T-helper 2 cell treated with Interferon-gamma antibody and Interleukin-4, amounts not matched to agents 100 ng/mL and 5 ng/mL, for 36 hours (primary cell): ENCODE data around the gene CIB4. TPM values are rescaled to one million over a fixed set of nuclear protein-coding genes. Genes with fewer than 3 reads are reported as not detected.
"Not testable (repeated sequence)": the region's sequence is repeated elsewhere in the genome, so short reads cannot be mapped to it uniquely, and the experiment has no call there.

Experiments
- intact Hi-C: fragments of 100-400 bp; cut with micrococcal nuclease; formaldehyde crosslinking; loops from one replicate; pipeline ENCODE4 v1.15.1; 2023
- total RNA-seq: library from RNA; stranded (reverse); gene quantifications from 2 replicates; pipeline ENCODE4 v1.2.3, GENCODE V29; 2022

CIB4 gene
- total RNA-seq, 1 donor from 2014 or later: not detected

- intact Hi-C loops: no loop called here
Observed at GRCh38 chr2:26668041-26668440, 26.9 kb upstream of the CIB4 start.

- intact Hi-C loops: no loop called here
Observed at GRCh38 chr2:26666671-26667070, 25.5 kb upstream of the CIB4 start.

- intact Hi-C loops: not testable (repeated sequence)
Observed at GRCh38 chr2:26665296-26665695, 24.1 kb upstream of the CIB4 start.

- intact Hi-C loops: no loop called here
Observed at GRCh38 chr2:26660363-26660962, 19.3 kb upstream of the CIB4 start.

GRCh38 chr2:26658691-26659346 is 17.7 kb upstream of the CIB4 start:
- intact Hi-C loops: no loop called here

GRCh38 chr2:26657265-26657664 is 16.1 kb upstream of the CIB4 start:
- intact Hi-C loops: no loop called here

GRCh38 chr2:26655611-26656195 is 14.5 kb upstream of the CIB4 start:
- intact Hi-C loops: no loop called here

- intact Hi-C loops: not testable (repeated sequence)
Observed at GRCh38 chr2:26655120-26655519, 14.0 kb upstream of the CIB4 start.

GRCh38 chr2:26654061-26654340 is 12.8 kb upstream of the CIB4 start:
- intact Hi-C loops: no loop called here

- intact Hi-C loops: no loop called here
Observed at GRCh38 chr2:26653207-26654060, 12.3 kb upstream of the CIB4 start.

- intact Hi-C loops: no loop called here
Observed at GRCh38 chr2:26652361-26653041, 11.3 kb upstream of the CIB4 start.

GRCh38 chr2:26651799-26652198 is 10.6 kb upstream of the CIB4 start:
- intact Hi-C loops: no loop called here

GRCh38 chr2:26651470-26651771 is 10.3 kb upstream of the CIB4 start:
- intact Hi-C loops: no loop called here

GRCh38 chr2:26650713-26651469 is 9.7 kb upstream of the CIB4 start:
- intact Hi-C loops: no loop called here

GRCh38 chr2:26649992-26650712 is 9.0 kb upstream of the CIB4 start:
- intact Hi-C loops: no loop called here

GRCh38 chr2:26649322-26649721 is 8.2 kb upstream of the CIB4 start:
- intact Hi-C loops: no loop called here

- intact Hi-C loops: no loop called here
Observed at GRCh38 chr2:26648516-26648915, 7.3 kb upstream of the CIB4 start.

GRCh38 chr2:26647981-26648380 is 6.8 kb upstream of the CIB4 start:
- intact Hi-C loops: no loop called here

GRCh38 chr2:26646986-26647672 is 6.0 kb upstream of the CIB4 start:
- intact Hi-C loops: no loop called here

- intact Hi-C loops: no loop called here
Observed at GRCh38 chr2:26645762-26646161, 4.6 kb upstream of the CIB4 start.
